PFSK-1 (cell line): Measurements from ENCODE around the gene ARHGEF26.

Source experiments
- POLR2AphosphoS5 ChIP-seq: IDR thresholded peaks from 2 replicates; pipeline ENCODE4 v1.6.1; 2012; ENCODE audit warnings: low read depth, mild to moderate bottlenecking, control low read depth, low read length, moderate library complexity
- SIN3A ChIP-seq: IDR thresholded peaks from 2 replicates; pipeline ENCODE4 v1.6.1; 2012; ENCODE audit warnings: mild to moderate bottlenecking, low read length, moderate library complexity, borderline replicate concordance; ENCODE audit not compliant: insufficient read depth
- TAF1 ChIP-seq: IDR thresholded peaks from 2 replicates; pipeline ENCODE4 v1.6.1; 2012; ENCODE audit warnings: low read length, control low read depth, borderline replicate concordance; ENCODE audit not compliant: insufficient read depth
- TF ChIP-seq, protein P1 (sequence below), 2 experiments: IDR thresholded peaks; 2 replicates each; pipeline versions ENCODE4 v1.6.1 to v1.8.0; 2011 to 2012; ENCODE audit warnings: low read depth in 2 of 2, low read length in 2 of 2, control low read depth in 1 of 2, inconsistent platforms in 1 of 2, mild to moderate bottlenecking in 1 of 2, moderate library complexity in 1 of 2; ENCODE audit not compliant: insufficient read depth in 1 of 2

DNA sequence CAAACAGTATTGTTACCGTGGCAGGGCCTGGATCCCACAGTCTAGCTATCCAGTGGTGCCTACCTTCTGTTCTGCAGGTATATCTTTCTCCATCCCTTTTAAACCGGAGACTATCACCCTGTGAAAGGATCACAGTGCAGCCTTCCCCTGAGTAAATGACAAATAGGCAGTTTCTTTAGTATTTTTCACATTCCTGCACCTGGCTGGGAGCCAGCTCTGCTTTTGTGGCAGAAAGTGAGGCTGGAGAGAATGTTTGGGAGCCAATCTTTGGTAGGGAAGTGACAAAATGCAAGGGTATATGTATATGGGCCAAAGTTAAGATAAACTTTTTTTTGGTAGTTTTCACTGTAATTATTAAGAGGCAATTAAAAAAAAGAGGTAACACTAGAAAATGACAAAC, 54.8 kb downstream of the ARHGEF26 start:
- TF ChIP-seq POLR2AphosphoS5 (no peak), SIN3A (no peak), TAF1 (no peak)
- TF ChIP-seq, protein P1, sequence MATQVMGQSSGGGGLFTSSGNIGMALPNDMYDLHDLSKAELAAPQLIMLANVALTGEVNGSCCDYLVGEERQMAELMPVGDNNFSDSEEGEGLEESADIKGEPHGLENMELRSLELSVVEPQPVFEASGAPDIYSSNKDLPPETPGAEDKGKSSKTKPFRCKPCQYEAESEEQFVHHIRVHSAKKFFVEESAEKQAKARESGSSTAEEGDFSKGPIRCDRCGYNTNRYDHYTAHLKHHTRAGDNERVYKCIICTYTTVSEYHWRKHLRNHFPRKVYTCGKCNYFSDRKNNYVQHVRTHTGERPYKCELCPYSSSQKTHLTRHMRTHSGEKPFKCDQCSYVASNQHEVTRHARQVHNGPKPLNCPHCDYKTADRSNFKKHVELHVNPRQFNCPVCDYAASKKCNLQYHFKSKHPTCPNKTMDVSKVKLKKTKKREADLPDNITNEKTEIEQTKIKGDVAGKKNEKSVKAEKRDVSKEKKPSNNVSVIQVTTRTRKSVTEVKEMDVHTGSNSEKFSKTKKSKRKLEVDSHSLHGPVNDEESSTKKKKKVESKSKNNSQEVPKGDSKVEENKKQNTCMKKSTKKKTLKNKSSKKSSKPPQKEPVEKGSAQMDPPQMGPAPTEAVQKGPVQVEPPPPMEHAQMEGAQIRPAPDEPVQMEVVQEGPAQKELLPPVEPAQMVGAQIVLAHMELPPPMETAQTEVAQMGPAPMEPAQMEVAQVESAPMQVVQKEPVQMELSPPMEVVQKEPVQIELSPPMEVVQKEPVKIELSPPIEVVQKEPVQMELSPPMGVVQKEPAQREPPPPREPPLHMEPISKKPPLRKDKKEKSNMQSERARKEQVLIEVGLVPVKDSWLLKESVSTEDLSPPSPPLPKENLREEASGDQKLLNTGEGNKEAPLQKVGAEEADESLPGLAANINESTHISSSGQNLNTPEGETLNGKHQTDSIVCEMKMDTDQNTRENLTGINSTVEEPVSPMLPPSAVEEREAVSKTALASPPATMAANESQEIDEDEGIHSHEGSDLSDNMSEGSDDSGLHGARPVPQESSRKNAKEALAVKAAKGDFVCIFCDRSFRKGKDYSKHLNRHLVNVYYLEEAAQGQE (IDR thresholded peaks at IDR 0.05; ENCODE audit: insufficient read depth in 1 of 2, low read depth in 2 of 2, low read length in 2 of 2) = no peak
